ENCODE data around the gene ARCN1.
A peak's percentile ranks its signal among the peaks of the same experiment; 100 is the strongest.

Gene ARCN1

GRCh38 chr11:118572061-118572980, at the start of gene ARCN1:
ARCN1 (plus strand) TSS chr11:118572409; CDS start chr11:118572548, 139 bp downstream.
- DNase-seq = peak; percentile 93

- no peak for DNase-seq
Observed at GRCh38 chr11:118522571-118523072, 49.6 kb upstream of the ARCN1 start.

- DNase-seq = no peak
Observed at GRCh38 chr11:118524356-118524755, 47.9 kb upstream of the ARCN1 start.

GRCh38 chr11:118524757-118525470, 47.3 kb upstream of the ARCN1 start:
- DNase-seq = no peak

GRCh38 chr11:118526688-118527087, 45.5 kb upstream of the ARCN1 start:
- DNase-seq = no peak

- no peak for DNase-seq
Observed at GRCh38 chr11:118527109-118527508, 45.1 kb upstream of the ARCN1 start, which contains the start of gene TTC36. TTC36 (plus strand) TSS chr11:118527474; CDS start chr11:118527495, 21 bp downstream.

GRCh38 chr11:118528511-118528910, 43.7 kb upstream of the ARCN1 start:
- DNase-seq = no peak

GRCh38 chr11:118529584-118530175, 42.5 kb upstream of the ARCN1 start:
- DNase-seq = no peak

GRCh38 chr11:118530180-118530682, 42.0 kb upstream of the ARCN1 start:
- peak; percentile 44 for DNase-seq

- DNase-seq = peak; percentile 82
Observed at GRCh38 chr11:118530683-118531596, 41.3 kb upstream of the ARCN1 start, which contains the start of gene TMEM25. TMEM25 (plus strand) TSS chr11:118531192; CDS start chr11:118531802, 610 bp downstream.

- DNase-seq = no peak
Observed at GRCh38 chr11:118531597-118532084, 40.6 kb upstream of the ARCN1 start.

GRCh38 chr11:118532091-118532490, 40.1 kb upstream of the ARCN1 start:
- no peak for DNase-seq

- DNase-seq = no peak
Observed at GRCh38 chr11:118532852-118533768, 39.1 kb upstream of the ARCN1 start.

- no peak for DNase-seq
Observed at GRCh38 chr11:118533769-118534729, 38.2 kb upstream of the ARCN1 start.

- no peak for DNase-seq
Observed at GRCh38 chr11:118535261-118535660, 36.9 kb upstream of the ARCN1 start.

- no peak for DNase-seq
Observed at GRCh38 chr11:118536726-118537125, 35.5 kb upstream of the ARCN1 start.

GRCh38 chr11:118537409-118537980, 34.7 kb upstream of the ARCN1 start:
- no peak for DNase-seq

- no peak for DNase-seq
Observed at GRCh38 chr11:118544010-118544646, 28.1 kb upstream of the ARCN1 start.

Data from right hindlimb (tissue), 1 donor.